Panc1 (cell line): ENCODE measurements around the gene MAPK8IP3.

Experiments used
- POLR2AphosphoS5 ChIP-seq: IDR thresholded peaks from 2 replicates; pipeline ENCODE4 v1.6.1; 2012; ENCODE audit warnings: mild to moderate bottlenecking, low read depth, low read length, moderate library complexity
- SIN3A ChIP-seq: IDR thresholded peaks from 2 replicates; pipeline ENCODE4 v1.6.1; 2012; ENCODE audit warnings: low read depth, mild to moderate bottlenecking, low read length, moderate library complexity, borderline replicate concordance; ENCODE audit not compliant: insufficient read depth
- TF ChIP-seq, protein P1 (sequence below): fragments of 450-650 bp; IDR thresholded peaks from 2 replicates; pipeline ENCODE4 v1.5.1; 2017; ENCODE audit warnings: mild to moderate bottlenecking
- TF ChIP-seq, protein P2 (sequence below), 2 experiments: IDR thresholded peaks; 2 replicates each; pipeline ENCODE4 v1.6.1; 2011 to 2012; ENCODE audit warnings: low read depth in 2 of 2, control low read depth in 1 of 2, low read length in 1 of 2, mild to moderate bottlenecking in 1 of 2, moderate library complexity in 1 of 2; ENCODE audit not compliant: insufficient read depth in 1 of 2

DNA sequence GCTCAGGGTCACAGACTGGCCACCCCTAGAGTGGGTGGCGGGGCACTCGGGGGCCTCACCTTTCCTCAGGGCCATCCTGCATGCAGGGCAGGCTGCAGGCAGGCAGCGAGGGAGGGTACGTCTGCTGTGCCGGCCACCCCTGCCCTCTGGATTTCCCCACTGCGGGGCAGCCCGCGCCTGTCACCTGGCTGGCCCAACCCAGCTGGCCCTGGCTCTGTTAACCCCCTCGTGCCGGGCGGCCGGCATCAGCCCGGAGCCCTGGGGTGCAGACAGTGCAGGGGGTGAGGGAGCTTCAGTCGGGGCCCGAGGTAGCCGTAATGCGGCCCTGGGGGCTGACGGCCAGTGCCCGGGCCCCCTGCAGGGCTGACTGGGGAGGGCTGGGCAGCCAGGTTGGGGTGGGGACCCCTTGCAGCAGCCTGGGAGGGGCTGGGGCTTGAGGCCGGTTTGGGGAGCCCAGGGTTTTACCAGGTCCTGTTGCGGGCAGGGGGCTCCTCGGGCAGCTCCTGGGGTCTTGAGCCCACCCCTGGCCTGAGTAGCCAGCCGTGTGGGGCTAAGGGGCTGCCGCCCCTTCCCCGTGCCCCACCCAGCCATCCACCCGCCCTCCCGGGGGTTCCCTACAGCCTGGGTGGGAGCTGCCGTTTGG lies 87.7 kb downstream of the MAPK8IP3 start, which contains the start of gene IGFALS:
- TF ChIP-seq, protein P1, sequence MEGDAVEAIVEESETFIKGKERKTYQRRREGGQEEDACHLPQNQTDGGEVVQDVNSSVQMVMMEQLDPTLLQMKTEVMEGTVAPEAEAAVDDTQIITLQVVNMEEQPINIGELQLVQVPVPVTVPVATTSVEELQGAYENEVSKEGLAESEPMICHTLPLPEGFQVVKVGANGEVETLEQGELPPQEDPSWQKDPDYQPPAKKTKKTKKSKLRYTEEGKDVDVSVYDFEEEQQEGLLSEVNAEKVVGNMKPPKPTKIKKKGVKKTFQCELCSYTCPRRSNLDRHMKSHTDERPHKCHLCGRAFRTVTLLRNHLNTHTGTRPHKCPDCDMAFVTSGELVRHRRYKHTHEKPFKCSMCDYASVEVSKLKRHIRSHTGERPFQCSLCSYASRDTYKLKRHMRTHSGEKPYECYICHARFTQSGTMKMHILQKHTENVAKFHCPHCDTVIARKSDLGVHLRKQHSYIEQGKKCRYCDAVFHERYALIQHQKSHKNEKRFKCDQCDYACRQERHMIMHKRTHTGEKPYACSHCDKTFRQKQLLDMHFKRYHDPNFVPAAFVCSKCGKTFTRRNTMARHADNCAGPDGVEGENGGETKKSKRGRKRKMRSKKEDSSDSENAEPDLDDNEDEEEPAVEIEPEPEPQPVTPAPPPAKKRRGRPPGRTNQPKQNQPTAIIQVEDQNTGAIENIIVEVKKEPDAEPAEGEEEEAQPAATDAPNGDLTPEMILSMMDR = no peak
- TF ChIP-seq POLR2AphosphoS5 (no peak), SIN3A (no peak)
- TF ChIP-seq, protein P2, sequence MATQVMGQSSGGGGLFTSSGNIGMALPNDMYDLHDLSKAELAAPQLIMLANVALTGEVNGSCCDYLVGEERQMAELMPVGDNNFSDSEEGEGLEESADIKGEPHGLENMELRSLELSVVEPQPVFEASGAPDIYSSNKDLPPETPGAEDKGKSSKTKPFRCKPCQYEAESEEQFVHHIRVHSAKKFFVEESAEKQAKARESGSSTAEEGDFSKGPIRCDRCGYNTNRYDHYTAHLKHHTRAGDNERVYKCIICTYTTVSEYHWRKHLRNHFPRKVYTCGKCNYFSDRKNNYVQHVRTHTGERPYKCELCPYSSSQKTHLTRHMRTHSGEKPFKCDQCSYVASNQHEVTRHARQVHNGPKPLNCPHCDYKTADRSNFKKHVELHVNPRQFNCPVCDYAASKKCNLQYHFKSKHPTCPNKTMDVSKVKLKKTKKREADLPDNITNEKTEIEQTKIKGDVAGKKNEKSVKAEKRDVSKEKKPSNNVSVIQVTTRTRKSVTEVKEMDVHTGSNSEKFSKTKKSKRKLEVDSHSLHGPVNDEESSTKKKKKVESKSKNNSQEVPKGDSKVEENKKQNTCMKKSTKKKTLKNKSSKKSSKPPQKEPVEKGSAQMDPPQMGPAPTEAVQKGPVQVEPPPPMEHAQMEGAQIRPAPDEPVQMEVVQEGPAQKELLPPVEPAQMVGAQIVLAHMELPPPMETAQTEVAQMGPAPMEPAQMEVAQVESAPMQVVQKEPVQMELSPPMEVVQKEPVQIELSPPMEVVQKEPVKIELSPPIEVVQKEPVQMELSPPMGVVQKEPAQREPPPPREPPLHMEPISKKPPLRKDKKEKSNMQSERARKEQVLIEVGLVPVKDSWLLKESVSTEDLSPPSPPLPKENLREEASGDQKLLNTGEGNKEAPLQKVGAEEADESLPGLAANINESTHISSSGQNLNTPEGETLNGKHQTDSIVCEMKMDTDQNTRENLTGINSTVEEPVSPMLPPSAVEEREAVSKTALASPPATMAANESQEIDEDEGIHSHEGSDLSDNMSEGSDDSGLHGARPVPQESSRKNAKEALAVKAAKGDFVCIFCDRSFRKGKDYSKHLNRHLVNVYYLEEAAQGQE (IDR thresholded peaks at IDR 0.05; ENCODE audit: insufficient read depth in 1 of 2, low read depth in 2 of 2, low read length in 1 of 2) = no peak
